SJCRH30 (cell line): ENCODE results near the gene OR51A2. TPM values are rescaled to one million over a fixed set of nuclear protein-coding genes. Genes with fewer than 3 reads are reported as not detected.
"Not testable (repeated sequence)": the region's sequence is repeated elsewhere in the genome, so short reads cannot be mapped to it uniquely, and the experiment has no call there.

Source experiments
- DNase-seq, 2 experiments: peaks; one replicate each; pipeline ENCODE4 v3.0.0-alpha.2; 2015 to 2020
- H3K27ac ChIP-seq: fragments of 250-450 bp; sonication (Bioruptor Pico); 2 replicates; pipeline ENCODE4 v1.5.1; 2020; ENCODE audit warnings: mild to moderate bottlenecking, moderate library complexity
- H3K27me3 ChIP-seq: fragments of 250-450 bp; sonication (Bioruptor Pico); 2 replicates; pipeline ENCODE4 v1.5.1; 2020; ENCODE audit warnings: mild to moderate bottlenecking, moderate library complexity
- H3K36me3 ChIP-seq: fragments of 250-450 bp; sonication (Bioruptor Pico); 2 replicates; pipeline ENCODE4 v1.5.1; 2020; ENCODE audit warnings: mild to moderate bottlenecking, moderate library complexity
- H3K4me1 ChIP-seq: fragments of 250-450 bp; sonication (Bioruptor Pico); 2 replicates; pipeline ENCODE4 v1.5.1; 2020; ENCODE audit warnings: mild to moderate bottlenecking, moderate library complexity
- H3K4me3 ChIP-seq: fragments of 250-450 bp; sonication (Bioruptor Pico); 2 replicates; pipeline ENCODE4 v1.5.1; 2020; ENCODE audit warnings: mild to moderate bottlenecking, moderate library complexity
- H3K9me3 ChIP-seq: fragments of 250-450 bp; sonication (Bioruptor Pico); replicated peaks from 2 replicates; pipeline ENCODE4 v1.5.1; 2020; ENCODE audit warnings: mild to moderate bottlenecking, moderate library complexity
- total RNA-seq: library from RNA; depleted of rRNA; stranded (reverse); fragments of >200 nt; shearing (Covaris generic); gene quantifications from 2 replicates; pipeline ENCODE4 v1.2.3, GENCODE V29; 2014; rRNA removed

The OR51A2 gene, protein sequence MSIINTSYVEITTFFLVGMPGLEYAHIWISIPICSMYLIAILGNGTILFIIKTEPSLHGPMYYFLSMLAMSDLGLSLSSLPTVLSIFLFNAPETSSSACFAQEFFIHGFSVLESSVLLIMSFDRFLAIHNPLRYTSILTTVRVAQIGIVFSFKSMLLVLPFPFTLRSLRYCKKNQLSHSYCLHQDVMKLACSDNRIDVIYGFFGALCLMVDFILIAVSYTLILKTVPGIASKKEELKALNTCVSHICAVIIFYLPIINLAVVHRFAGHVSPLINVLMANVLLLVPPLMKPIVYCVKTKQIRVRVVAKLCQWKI
- total RNA-seq: not detected in 2 replicates

DNA sequence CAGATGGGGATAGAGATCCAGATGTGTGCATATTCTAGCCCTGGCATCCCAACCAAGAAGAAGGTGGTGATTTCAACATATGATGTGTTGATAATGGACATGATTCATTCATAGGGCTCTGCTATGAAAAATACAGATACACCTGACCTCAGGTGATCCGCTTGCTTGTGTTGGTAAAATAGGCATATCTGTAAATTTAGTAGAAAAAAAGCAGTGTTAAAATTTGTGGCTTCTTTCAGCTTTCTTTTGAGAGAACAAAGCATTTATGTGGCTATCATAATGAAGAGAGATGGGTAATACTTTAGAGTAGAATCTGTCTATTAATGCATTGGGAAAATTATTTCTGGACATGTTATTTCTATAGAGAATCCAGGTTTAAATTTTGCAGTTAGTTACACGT, at the start of gene OR51A2:
TSS of gene OR51A2 (minus strand) at position 101 of the 400 bp plus-strand sequence. CDS start at position 101, 0 bp downstream.
- not testable (repeated sequence) for H3K9me3 ChIP-seq, H3K27me3 ChIP-seq, DNase-seq, H3K4me3 ChIP-seq, H3K4me1 ChIP-seq, H3K27ac ChIP-seq, H3K36me3 ChIP-seq

DNA sequence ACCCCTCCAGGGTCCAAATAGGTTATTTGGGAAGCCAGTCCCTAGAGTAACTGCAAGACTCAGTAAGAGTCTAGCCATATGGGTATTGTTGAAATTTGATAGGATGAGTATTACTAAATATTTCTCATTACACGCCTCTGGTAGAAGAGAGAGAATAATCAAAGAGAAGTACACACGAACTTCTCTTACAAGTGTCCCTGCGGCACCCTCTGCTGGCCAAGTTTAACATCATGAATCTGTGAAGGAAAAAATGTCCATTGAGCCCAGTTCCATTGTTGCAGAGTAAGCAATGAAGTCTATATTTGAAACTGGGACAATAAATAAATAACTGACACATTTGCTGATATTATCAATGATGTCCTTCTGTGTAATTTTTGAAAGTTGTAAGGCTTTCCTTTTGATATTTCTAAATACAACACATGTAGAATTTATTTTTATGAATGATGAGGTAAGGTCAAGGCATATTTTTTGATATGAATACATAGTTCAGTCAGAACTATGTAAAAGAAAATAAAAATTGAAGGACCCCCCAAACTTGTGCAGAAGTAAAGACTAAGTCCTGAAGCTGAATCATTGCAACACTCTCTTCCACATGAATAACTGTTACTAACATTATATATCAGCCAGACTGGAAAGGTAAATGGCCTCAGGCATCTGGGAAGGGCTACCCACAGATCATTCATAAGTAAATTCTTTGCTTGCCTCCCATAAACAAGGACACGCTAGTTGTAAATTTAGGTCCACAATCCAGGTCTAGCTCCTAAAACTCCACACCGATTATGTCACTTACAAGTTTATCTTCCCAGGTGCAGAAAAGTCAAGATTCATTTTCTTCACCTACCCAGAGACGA, 49.1 kb upstream of the OR51A2 start:
- peak; percentile 56 to 73 for DNase-seq
- H3K4me1 ChIP-seq: no peaks in the 10 kb centered on the region
- H3K27me3 ChIP-seq: no peaks in the 10 kb centered on the region
- no peaks in the 10 kb centered on the region for H3K9me3 ChIP-seq
- H3K27ac ChIP-seq: no peak overlapping the region
- no peaks in the 10 kb centered on the region for H3K36me3 ChIP-seq
- no peak overlapping the region for H3K4me3 ChIP-seq

DNA sequence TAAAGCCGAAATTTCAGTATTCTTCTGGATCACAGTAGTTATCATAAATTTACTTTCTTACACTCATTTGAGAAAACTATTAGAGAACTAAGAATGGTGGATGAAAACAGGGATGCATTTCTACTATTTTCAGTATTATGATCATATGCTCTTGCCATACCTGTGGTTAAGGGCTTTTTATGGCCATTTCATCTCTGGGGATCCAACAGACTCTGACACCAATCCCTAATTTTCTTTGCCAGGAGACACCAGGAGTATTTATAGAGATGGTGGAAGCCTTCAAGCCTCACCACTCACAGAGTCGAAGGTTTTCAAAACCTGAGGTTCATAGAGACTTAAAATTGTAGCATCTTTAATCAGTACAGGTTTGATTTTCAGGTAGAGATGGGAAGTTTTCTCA, 39.0 kb upstream of the OR51A2 start, which contains the start of gene OR51L1:
TSS of gene OR51L1 (plus strand) at position 301 of the 400 bp plus-strand sequence. CDS start 4,132 bp downstream, outside the sequence.
- H3K36me3 ChIP-seq: no peaks in the 10 kb centered on the region
- no peak for DNase-seq
- no peaks in the 10 kb centered on the region for H3K27me3 ChIP-seq
- H3K27ac ChIP-seq: no peak within 1 kb of the TSS
- no peak within 1 kb of the TSS for H3K4me3 ChIP-seq
- no peaks in the 10 kb centered on the region for H3K4me1 ChIP-seq
- no peaks in the 10 kb centered on the region for H3K9me3 ChIP-seq

DNA sequence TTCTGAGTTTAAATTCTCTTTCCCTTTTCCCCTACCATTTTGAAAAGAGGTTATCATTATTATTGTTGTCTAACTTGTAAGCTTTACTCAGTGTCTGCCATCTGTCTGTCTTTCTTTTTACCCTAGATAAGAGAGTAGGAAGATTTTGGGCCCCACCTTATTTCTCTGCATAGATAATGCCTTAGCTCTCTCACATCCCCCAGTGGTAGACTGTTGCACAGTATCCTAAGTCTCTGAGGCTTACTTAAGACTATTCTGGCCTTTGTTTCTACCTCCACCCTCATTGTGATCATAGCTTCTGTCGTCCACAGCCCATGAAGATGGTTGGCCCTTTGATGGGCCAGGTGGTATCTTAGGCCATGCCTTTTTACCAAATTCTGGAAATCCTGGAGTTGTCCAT, 35.5 kb upstream of the OR51A2 start:
- peak in 1 of 2 experiments; percentile 11 for DNase-seq
- no peaks in the 10 kb centered on the region for H3K27me3 ChIP-seq
- H3K4me1 ChIP-seq: no peaks in the 10 kb centered on the region
- H3K4me3 ChIP-seq: no peak overlapping the region
- no peaks in the 10 kb centered on the region for H3K9me3 ChIP-seq
- no peaks in the 10 kb centered on the region for H3K36me3 ChIP-seq
- no peak overlapping the region for H3K27ac ChIP-seq

DNA sequence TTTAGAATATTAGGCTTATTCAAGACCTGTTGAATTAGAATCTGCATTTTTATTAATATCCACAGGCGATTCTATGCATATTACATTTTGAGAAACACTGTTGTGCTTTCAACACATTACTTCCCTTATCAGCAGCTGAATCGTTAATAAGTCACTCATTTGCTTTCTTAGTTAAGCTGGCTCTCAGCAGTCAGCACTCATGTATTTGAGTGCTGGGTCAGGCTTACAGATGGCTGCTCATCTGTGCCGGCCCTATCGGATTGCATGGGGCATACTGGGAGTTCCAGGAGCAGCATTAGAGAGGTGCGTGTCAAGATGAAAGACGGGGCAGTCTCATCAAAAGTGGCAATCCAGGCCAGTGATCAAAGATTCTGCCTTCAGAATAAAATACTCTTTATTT, 28.3 kb upstream of the OR51A2 start:
- Histone ChIP-seq H3K27me3 (no peaks in the 10 kb centered on the region), H3K9me3 (no peaks in the 10 kb centered on the region), H3K4me1 (peaks cover 19% of the 10 kb centered on the region), H3K27ac (no peak overlapping the region), H3K36me3 (no peaks in the 10 kb centered on the region), H3K4me3 (no peak overlapping the region)
- no peak for DNase-seq

DNA sequence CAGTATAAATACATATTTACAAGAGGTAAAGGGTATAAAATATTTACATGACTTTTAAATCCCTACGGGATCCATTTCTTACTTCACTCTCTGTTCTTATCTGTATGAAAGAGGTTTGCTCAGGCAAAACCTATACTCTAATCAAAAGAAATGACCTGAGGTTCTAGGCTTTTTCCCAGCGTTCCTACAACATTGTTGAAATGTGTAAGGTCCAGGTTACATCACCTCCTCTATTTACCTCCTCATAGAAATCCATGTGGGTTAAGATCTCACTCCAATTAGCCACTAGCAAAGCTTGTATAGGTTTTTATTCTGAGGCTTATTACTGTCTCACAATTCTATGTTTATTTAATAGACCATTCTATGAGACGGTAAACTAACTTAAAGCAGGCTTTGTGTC, 27.2 kb upstream of the OR51A2 start:
- Histone ChIP-seq H3K4me3 (no peak overlapping the region), H3K9me3 (no peaks in the 10 kb centered on the region), H3K27ac (no peak overlapping the region), H3K27me3 (no peaks in the 10 kb centered on the region), H3K36me3 (no peaks in the 10 kb centered on the region), H3K4me1 (peaks cover 23% of the 10 kb centered on the region)
- DNase-seq: no peak

DNA sequence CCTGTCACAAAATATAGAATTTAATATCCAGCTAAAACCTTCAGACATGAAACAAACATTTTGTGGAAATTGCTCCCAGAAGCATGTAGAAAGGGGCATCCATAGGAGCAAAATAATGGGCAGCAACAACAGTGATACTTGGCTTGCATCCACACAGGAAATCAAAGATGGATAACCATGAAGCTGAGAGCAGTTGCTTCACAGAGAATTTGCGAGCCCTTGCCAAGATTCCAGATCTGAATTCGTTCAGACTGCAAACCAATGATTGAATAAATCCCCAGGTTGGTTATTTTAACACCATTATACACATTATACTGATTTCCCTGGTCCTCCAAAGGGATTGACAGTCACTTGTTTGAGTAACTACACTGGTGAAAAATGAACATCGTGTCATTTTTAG, 23.5 kb upstream of the OR51A2 start:
- Histone ChIP-seq H3K4me3 (no peak overlapping the region), H3K36me3 (no peaks in the 10 kb centered on the region), H3K9me3 (no peaks in the 10 kb centered on the region), H3K27me3 (no peaks in the 10 kb centered on the region), H3K27ac (peak overlapping the region; percentile 68), H3K4me1 (peaks cover 23% of the 10 kb centered on the region)
- DNase-seq: peak; percentile 52 to 70

DNA sequence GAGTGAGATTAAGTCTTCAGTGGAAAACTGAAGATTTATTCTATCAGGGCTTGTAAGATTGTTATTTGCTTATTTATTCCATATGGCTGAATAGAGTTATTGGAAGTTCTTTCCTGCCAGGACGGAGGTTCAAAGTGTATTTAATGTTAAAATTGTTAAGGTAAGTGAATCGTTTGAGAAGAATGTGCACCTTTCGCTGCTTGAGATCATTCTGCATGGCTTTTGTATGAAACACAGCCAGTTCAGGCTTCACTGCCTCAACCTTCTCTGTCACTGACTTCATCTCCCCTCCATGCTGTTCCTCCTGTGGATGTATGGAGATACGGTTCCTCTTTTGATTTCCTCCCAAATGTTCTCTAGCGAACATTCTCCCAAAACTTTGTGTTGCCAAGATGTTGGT, 19.9 kb upstream of the OR51A2 start:
- no peak for DNase-seq
- Histone ChIP-seq H3K36me3 (no peaks in the 10 kb centered on the region), H3K27ac (no peak overlapping the region), H3K4me1 (peaks cover 19% of the 10 kb centered on the region), H3K9me3 (no peaks in the 10 kb centered on the region), H3K4me3 (no peak overlapping the region), H3K27me3 (no peaks in the 10 kb centered on the region)

DNA sequence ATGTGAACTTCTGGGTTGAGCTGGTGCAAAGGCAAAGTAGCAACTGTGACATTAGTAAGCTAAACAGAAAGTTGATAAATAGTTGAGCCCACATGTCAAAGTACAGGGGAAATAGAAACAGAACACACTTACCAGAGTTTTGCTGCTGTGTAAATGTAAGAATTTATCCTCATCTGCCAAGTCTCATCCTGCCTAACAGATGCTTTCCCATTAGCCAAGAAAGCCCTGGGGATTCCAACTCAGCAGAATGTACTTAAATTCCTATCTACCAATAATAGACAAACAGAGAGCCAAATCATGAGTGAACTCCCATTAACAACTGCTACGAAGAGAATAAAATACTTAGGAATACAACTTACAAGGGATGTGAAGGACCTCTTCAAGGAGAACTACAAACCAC, 7.3 kb upstream of the OR51A2 start:
- Histone ChIP-seq H3K4me3 (no peak overlapping the region), H3K27ac (no peak overlapping the region), H3K4me1 (no peaks in the 10 kb centered on the region), H3K27me3 (no peaks in the 10 kb centered on the region), H3K9me3 (no peaks in the 10 kb centered on the region), H3K36me3 (no peaks in the 10 kb centered on the region)
- DNase-seq: no peak

DNA sequence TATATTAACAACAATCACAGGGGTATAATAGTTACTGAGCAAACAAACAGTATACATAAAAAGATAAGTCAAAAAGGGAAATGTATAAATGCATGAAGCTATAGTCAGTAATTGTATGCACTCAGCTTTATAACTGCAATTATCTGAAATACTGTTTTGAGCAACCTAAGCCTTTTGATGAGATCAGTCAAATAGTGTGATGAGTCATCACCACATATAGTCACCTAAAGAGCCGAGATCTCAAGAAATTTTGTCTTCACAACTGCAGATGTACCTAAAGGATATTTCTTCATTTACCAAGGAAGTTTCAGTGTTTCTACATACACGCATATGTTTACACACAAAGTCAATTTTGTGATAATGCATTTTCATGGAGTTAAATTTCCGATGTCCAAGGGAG, 5.4 kb upstream of the OR51A2 start:
- Histone ChIP-seq H3K9me3 (no peaks in the 10 kb centered on the region), H3K27ac (no peak overlapping the region), H3K4me3 (no peak overlapping the region), H3K4me1 (no peaks in the 10 kb centered on the region), H3K27me3 (no peaks in the 10 kb centered on the region), H3K36me3 (no peaks in the 10 kb centered on the region)
- no peak for DNase-seq

DNA sequence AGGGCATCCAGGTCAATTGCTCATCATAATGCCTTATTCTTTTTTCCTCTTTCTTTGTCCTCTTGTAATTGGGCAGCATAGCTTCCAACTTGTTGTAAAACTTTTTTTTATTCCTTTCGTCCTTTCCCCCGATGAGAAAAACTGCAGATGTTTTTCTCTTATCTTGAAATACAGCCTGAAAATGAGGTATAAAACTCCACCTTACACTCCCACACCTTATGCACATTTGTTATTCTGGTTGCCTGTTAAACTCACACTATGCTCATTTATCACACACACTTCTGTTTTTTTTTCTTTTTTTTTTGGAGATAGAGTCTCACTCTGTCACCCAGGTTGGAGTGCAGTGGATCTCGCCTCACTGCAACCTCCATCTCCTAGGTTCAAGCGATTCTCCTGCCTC, 1.9 kb upstream of the OR51A2 start:
- Histone ChIP-seq H3K36me3 (no peaks in the 10 kb centered on the region), H3K27ac (no peak overlapping the region), H3K9me3 (no peaks in the 10 kb centered on the region), H3K4me1 (no peaks in the 10 kb centered on the region), H3K4me3 (no peak overlapping the region), H3K27me3 (0 out of 2 replicates have a peak, but pooled peaks cover 3% of the 10 kb centered on the region)
- DNase-seq: no peak

DNA sequence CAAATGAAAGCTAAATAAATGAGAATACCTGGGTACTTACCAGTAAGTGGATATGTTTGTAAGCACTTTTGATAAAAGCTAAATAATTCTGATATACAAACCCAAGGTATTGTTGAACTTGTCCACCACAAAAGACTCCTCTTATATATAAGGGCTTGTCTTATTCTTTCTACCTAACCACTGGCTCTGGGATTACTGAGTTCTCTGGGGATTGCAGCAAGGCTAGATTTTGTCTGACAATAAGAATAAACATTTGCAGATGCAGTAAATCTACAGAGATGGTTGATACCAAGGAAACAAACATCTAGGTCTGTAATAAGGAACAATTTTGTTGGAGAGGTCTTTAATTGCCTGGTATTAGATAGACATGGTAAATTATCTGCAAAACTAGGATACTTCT, 8.0 kb downstream of the OR51A2 start, which contains the start of gene OR51A4:
TSS of gene OR51A4 (minus strand) at position 101 of the 400 bp plus-strand sequence. CDS start 505 bp downstream, outside the sequence.
- Histone ChIP-seq H3K4me3 (no peak within 1 kb of the TSS), H3K36me3 (no peaks in the 10 kb centered on the region)

DNA sequence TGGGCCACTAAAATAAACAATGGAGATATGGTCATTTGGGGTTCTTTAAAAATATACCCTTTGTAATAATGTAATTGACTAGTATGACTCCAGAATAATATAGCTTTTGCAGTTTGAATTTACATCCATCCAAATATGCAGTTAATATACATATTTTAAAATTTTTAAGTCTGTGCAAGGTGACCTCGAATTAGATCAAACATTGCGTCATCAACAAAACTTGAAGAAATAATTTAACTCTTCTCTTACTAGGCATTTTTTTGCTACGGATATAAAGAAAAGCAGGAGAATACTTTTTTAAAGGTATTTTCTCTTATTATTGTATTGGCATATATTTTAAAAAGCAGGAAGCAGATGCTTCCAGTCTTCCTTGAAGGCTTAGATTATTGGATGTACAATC, 18.8 kb downstream of the OR51A2 start:
- no peak overlapping the region for H3K27ac ChIP-seq
- DNase-seq: no peak
- no peaks in the 10 kb centered on the region for H3K36me3 ChIP-seq
- H3K9me3 ChIP-seq: no peaks in the 10 kb centered on the region
- H3K4me3 ChIP-seq: no peak overlapping the region
- H3K27me3 ChIP-seq: no peaks in the 10 kb centered on the region
- H3K4me1 ChIP-seq: no peaks in the 10 kb centered on the region

More for the DNA sequence above, 8.0 kb downstream of the OR51A2 start, which contains the start of gene OR51A4:
- H3K27ac ChIP-seq: no peak within 1 kb of the TSS
- DNase-seq: no peak
- no peaks in the 10 kb centered on the region for H3K9me3 ChIP-seq
- H3K27me3 ChIP-seq: no peaks in the 10 kb centered on the region
- no peaks in the 10 kb centered on the region for H3K4me1 ChIP-seq

DNA sequence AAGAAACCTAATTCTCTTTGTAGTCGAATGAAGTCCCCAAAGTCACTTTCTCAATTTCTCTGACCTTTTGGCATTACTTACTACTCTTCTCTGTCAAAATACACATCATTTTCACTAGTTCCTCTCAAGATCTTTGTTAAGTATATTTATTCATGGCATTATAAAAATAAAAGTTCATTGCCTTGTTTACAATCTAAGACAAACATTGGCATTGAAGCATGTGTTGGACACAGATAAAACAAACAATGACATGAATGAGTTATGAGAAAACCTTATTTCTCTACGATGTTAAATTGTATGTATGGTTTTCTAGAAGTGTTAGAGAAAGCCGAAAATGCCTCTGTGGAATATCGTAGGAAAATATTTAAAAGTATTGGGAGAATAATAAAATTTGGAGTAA, 22.8 kb downstream of the OR51A2 start:
- H3K4me3 ChIP-seq: no peak overlapping the region
- no peaks in the 10 kb centered on the region for H3K9me3 ChIP-seq
- H3K27ac ChIP-seq: no peak overlapping the region
- DNase-seq: no peak
- H3K27me3 ChIP-seq: no peaks in the 10 kb centered on the region
- no peaks in the 10 kb centered on the region for H3K4me1 ChIP-seq
- no peaks in the 10 kb centered on the region for H3K36me3 ChIP-seq

DNA sequence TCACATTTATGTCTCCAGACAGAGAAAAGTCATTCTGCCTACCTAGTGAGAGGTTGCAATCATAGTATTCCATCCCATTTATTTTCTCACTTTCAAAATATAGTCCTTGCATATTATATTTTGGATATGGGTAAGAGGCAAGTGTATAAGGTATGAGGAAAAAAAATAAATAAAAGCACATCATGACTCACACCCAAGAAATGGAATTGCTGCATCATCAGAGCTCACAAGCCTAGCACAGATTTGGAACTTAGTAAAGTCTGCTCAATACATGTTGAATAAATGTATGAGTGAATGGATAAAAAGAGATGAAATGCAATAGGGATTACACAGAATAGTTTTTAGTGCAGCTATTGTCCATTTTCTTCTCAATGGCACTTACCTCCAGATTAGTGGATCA, 28.9 kb downstream of the OR51A2 start:
- H3K9me3 ChIP-seq: no peaks in the 10 kb centered on the region
- H3K4me3 ChIP-seq: no peak overlapping the region
- no peaks in the 10 kb centered on the region for H3K27me3 ChIP-seq
- no peak overlapping the region for H3K27ac ChIP-seq
- no peaks in the 10 kb centered on the region for H3K36me3 ChIP-seq
- H3K4me1 ChIP-seq: no peaks in the 10 kb centered on the region
- no peak for DNase-seq
